Middle frontal gyrus (tissue), 1 donor: ENCODE results near the gene ZSCAN31.
"Not testable (repeated sequence)": the region's sequence is repeated elsewhere in the genome, so short reads cannot be mapped to it uniquely, and the experiment has no call there.

Experiments used
- DNase-seq: peaks from one replicate; pipeline ENCODE4 v3.0.0-alpha.2; 2015; ENCODE audit warnings: low spot score; ENCODE audit errors: extremely low spot score

Gene ZSCAN31

GRCh38 chr6:28335564-28336283 lies at the start of gene ZSCAN31:
Gene ZSCAN31 (minus strand): TSS chr6:28336148. CDS start chr6:28329683, 6,465 bp downstream.
- DNase-seq: peak; percentile 85

GRCh38 chr6:28384143-28384533 lies 48.2 kb upstream of the ZSCAN31 start:
- DNase-seq: no peak

- DNase-seq: peak; percentile 42
These were observed 47.5 kb upstream of the ZSCAN31 start for GRCh38 chr6:28383235-28384142.

GRCh38 chr6:28380381-28380780 lies 44.4 kb upstream of the ZSCAN31 start:
- no peak for DNase-seq

- DNase-seq: no peak
These were observed 42.7 kb upstream of the ZSCAN31 start for GRCh38 chr6:28378644-28379043.

- no peak for DNase-seq
These were observed 41.9 kb upstream of the ZSCAN31 start for GRCh38 chr6:28377879-28378278.

DNA sequence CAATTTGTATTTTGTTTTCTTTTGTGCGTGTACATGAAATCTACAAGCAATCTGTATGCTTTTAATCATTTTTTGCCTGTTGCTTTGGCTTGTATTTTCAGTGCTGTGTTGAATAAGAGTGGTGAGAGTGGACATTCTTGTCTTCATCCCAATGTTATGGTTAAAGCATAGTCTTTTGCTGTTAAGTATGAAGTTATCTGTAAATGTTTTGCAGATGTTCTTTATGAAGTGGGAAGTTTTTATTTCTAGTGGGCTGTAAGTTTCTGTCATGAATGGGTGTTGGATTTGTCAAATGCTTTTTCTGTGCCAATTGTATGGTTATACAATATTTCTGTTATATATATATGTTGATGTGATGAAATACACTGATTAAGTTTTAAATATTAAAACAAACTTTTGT lies 38.0 kb upstream of the ZSCAN31 start:
- no peak for DNase-seq

GRCh38 chr6:28371706-28372451 lies 35.9 kb upstream of the ZSCAN31 start:
- DNase-seq: no peak

GRCh38 chr6:28371280-28371679 lies 35.3 kb upstream of the ZSCAN31 start:
- DNase-seq: no peak

DNA sequence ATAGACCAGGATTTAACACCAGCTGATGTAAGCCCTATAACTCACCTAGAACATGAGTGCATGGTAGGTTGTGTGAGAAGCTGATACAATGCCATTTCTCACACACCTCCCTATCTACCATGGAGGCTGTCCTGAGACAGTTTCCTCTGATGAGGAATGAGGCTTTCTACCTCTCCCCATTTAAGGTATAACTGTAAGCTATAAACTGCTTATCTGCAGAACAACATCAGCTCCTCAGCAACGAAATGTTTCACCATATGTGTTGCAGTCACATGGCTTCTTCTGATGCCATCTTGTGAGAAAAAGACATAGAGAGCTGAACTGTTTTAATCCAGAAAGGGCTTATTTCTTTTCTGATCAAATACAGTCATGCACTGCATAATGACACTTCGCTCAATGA lies 34.5 kb upstream of the ZSCAN31 start:
- no peak for DNase-seq

- DNase-seq: no peak
These were observed 33.5 kb upstream of the ZSCAN31 start for GRCh38 chr6:28369463-28369862.

DNA sequence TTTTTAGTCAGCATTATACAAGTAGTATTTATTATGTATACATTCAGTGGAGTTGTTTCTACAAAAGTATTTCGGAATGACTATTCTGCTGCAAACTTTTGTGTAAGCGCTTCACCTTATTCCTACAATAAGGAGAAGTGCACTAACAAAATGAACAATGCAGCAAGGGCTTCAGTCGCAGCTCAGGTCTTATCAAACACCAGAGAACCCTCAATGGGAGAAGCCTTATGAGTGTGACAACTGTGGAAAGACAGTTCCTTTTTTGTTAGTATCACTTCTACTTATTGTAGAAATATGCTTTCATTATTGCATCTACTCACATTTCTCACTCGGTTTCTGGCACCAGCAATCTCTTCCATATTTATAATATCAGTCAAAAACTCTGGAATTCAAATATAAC lies 32.6 kb upstream of the ZSCAN31 start:
- no peak for DNase-seq

- not testable (repeated sequence) for DNase-seq
These were observed 29.6 kb upstream of the ZSCAN31 start for GRCh38 chr6:28365590-28365989.

- no peak for DNase-seq
These were observed 25.0 kb upstream of the ZSCAN31 start for GRCh38 chr6:28360961-28361360.

DNA sequence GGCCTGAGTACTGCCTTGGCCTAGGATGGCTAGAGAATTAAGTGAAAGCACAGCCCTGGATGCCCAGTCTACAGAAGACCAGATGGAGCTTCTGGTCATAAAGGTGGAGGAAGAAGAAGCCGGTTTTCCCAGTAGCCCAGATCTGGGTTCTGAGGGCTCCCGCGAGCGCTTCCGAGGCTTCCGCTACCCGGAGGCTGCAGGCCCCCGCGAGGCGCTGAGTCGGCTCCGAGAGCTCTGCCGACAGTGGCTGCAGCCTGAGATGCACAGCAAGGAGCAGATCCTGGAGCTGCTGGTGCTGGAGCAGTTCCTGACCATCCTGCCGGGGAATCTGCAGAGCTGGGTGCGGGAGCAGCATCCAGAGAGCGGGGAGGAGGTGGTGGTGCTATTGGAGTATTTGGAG lies 23.6 kb upstream of the ZSCAN31 start:
- not testable (repeated sequence) for DNase-seq

DNA sequence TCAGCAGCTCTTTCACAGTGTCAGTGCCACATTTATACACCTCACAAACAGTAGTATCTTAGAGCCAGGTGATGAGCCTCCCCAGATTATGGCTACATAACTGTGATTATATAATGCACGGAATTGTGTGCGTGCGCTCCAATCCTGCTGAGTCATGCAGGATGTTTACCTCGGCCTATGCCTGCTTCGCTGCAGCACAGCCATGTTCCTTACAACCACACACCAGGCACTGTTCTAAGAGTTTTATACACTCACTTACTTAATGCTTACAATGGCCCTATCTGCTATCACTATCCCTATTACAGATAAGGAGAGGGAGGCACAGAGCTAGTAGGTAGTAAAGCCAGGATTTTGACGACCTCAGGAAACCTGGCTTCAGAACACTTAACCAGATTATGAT lies 21.1 kb upstream of the ZSCAN31 start:
- no peak for DNase-seq

- DNase-seq: no peak
These were observed 20.7 kb upstream of the ZSCAN31 start for GRCh38 chr6:28356666-28357020.

- peak; percentile 60 for DNase-seq
These were observed 20.1 kb upstream of the ZSCAN31 start for GRCh38 chr6:28355743-28356665.

DNA sequence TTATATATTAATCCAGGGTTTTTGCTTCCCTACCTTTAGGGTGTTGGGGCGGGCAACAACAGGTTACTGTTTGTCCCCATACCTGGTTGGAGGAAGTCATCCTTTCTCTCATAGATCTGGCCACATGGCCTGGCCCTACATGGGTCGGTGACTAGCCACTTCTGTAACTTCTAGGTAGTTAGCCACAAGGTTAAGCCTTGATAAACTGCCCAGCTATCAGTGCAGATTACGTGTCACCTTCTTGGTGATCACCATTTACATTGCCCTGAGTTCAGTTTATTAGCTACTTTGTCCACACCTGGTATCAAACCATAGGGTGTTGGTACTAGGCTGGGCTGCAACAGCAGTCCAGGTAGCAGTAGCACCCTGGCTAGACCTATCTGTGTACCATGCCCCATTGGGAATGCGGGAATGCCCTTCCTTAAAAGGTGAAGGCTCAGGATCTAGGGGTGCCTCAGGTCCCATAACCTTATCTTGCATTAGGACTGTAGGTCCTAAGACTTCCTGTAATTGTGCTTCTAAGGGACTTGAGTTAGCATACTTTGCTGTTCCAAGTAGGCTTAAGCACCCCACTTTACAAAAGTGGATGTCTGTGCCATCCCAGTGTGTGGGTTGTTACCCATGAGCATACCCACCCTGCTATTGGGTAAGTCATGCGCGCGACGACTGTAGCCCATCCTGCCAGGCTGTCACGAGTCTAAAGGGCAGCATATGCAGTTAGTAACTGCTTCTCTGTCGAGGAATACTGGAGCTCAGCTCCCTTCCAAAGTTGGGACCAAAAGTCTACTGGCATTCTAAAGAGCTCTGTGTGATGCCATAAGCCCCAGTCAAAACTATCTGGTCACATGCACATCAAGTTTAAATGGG lies 19.0 kb upstream of the ZSCAN31 start:
- DNase-seq: no peak
